ENCODE measurements around the gene PDZD4. TPM values are rescaled to one million over a fixed set of nuclear protein-coding genes. Genes with fewer than 3 reads are reported as not detected.

PDZD4 gene
- 1 to 10 TPM in 1 of 2 experiments, under 1 TPM in 1; 0.83 to 1.0 TPM for total RNA-seq

GRCh38 chrX:153829799-153830639 lies at the start of gene PDZD4:
Gene PDZD4, minus strand, starts transcription at chrX:153830544. Its CDS starts 246 bp downstream, at chrX:153830298.
- Mint-ChIP-seq H3K36me3 (ENCODE audit: low read depth) (no peaks in the 10 kb centered on the region), H3K4me3 (peak within 1 kb of the TSS; percentile 41), H3K27ac (no peak within 1 kb of the TSS), H3K9me3 (no peaks in the 10 kb centered on the region), H3K27me3 (ENCODE audit: low read depth) (no peaks in the 10 kb centered on the region), H3K4me1 (ENCODE audit: low read depth) (peaks cover 6% of the 10 kb centered on the region)
- no peak for DNase-seq
- CTCF ChIA-PET, result no interaction called here
- intact Hi-C loops (cut with micrococcal nuclease), result no loop called here

GRCh38 chrX:153879741-153880439 lies 49.5 kb upstream of the PDZD4 start:
- Mint-ChIP-seq H3K27me3 (ENCODE audit: low read depth) (peaks cover 8% of the 10 kb centered on the region), H3K27ac (no peak overlapping the region), H3K4me3 (no peak overlapping the region), H3K4me1 (ENCODE audit: low read depth) (peaks cover 20% of the 10 kb centered on the region), H3K9me3 (no peaks in the 10 kb centered on the region), H3K36me3 (ENCODE audit: low read depth) (no peaks in the 10 kb centered on the region)
- intact Hi-C loops (cut with micrococcal nuclease), result loop anchor here (5.0 kb wide), 1 partner anchor 58 kb away; no protein-coding TSS in a partner anchor
- no peak for DNase-seq
- CTCF ChIA-PET, result no interaction called here

- Mint-ChIP-seq H3K4me1 (ENCODE audit: low read depth) (peaks cover 18% of the 10 kb centered on the region), H3K27ac (no peak overlapping the region), H3K9me3 (no peaks in the 10 kb centered on the region), H3K27me3 (ENCODE audit: low read depth) (peaks cover 5% of the 10 kb centered on the region), H3K4me3 (peak overlapping the region; percentile 34), H3K36me3 (ENCODE audit: low read depth) (no peaks in the 10 kb centered on the region)
- CTCF ChIA-PET, result no interaction called here
- intact Hi-C loops (cut with micrococcal nuclease), result loop anchor here (5.0 kb wide), 1 partner anchor 57 kb away; no protein-coding TSS in a partner anchor
- peak; percentile 32 for DNase-seq
Observed at GRCh38 chrX:153878969-153879653, 48.8 kb upstream of the PDZD4 start.

GRCh38 chrX:153878345-153878744 lies 48.0 kb upstream of the PDZD4 start:
- H3K27ac Mint-ChIP-seq, result no peak overlapping the region
- CTCF ChIA-PET, result no interaction called here
- intact Hi-C loops (cut with micrococcal nuclease), result loop anchor here (5.0 kb wide), 1 partner anchor 56 kb away; no protein-coding TSS in a partner anchor
- H3K36me3 Mint-ChIP-seq (ENCODE audit: low read depth), result no peaks in the 10 kb centered on the region
- no peak for DNase-seq
- no peaks in the 10 kb centered on the region for H3K9me3 Mint-ChIP-seq
- H3K4me1 Mint-ChIP-seq (ENCODE audit: low read depth), result peaks cover 18% of the 10 kb centered on the region
- peaks cover 5% of the 10 kb centered on the region for H3K27me3 Mint-ChIP-seq (ENCODE audit: low read depth)
- no peak overlapping the region for H3K4me3 Mint-ChIP-seq

- Mint-ChIP-seq H3K4me3 (no peak overlapping the region), H3K9me3 (no peaks in the 10 kb centered on the region), H3K36me3 (ENCODE audit: low read depth) (no peaks in the 10 kb centered on the region), H3K4me1 (ENCODE audit: low read depth) (peaks cover 18% of the 10 kb centered on the region), H3K27ac (no peak overlapping the region), H3K27me3 (ENCODE audit: low read depth) (peaks cover 5% of the 10 kb centered on the region)
- intact Hi-C loops (cut with micrococcal nuclease), result loop anchor here (5.0 kb wide), 1 partner anchor 55 kb away; no protein-coding TSS in a partner anchor
- no peak for DNase-seq
- CTCF ChIA-PET, result no interaction called here
Observed at GRCh38 chrX:153877571-153878261, 47.4 kb upstream of the PDZD4 start.

GRCh38 chrX:153876112-153876491 lies 45.8 kb upstream of the PDZD4 start:
- Mint-ChIP-seq H3K27ac (no peak overlapping the region), H3K4me3 (no peak overlapping the region), H3K36me3 (ENCODE audit: low read depth) (no peaks in the 10 kb centered on the region), H3K27me3 (ENCODE audit: low read depth) (peaks cover 5% of the 10 kb centered on the region), H3K9me3 (no peaks in the 10 kb centered on the region), H3K4me1 (ENCODE audit: low read depth) (peaks cover 18% of the 10 kb centered on the region)
- no peak for DNase-seq
- CTCF ChIA-PET, result no interaction called here
- intact Hi-C loops (cut with micrococcal nuclease), result loop anchor here (5.0 kb wide), 1 partner anchor 54 kb away; no protein-coding TSS in a partner anchor

GRCh38 chrX:153875391-153876111 lies 45.2 kb upstream of the PDZD4 start:
- intact Hi-C loops (cut with micrococcal nuclease), result loop anchor here (5.0 kb wide), 1 partner anchor 53 kb away; no protein-coding TSS in a partner anchor
- H3K9me3 Mint-ChIP-seq, result no peaks in the 10 kb centered on the region
- H3K27me3 Mint-ChIP-seq (ENCODE audit: low read depth), result peaks cover 5% of the 10 kb centered on the region
- H3K27ac Mint-ChIP-seq, result no peak overlapping the region
- H3K4me3 Mint-ChIP-seq, result no peak overlapping the region
- peak; percentile 72 for DNase-seq
- CTCF ChIA-PET, result no interaction called here
- peaks cover 18% of the 10 kb centered on the region for H3K4me1 Mint-ChIP-seq (ENCODE audit: low read depth)
- H3K36me3 Mint-ChIP-seq (ENCODE audit: low read depth), result no peaks in the 10 kb centered on the region

- Mint-ChIP-seq H3K36me3 (ENCODE audit: low read depth) (no peaks in the 10 kb centered on the region), H3K9me3 (no peaks in the 10 kb centered on the region), H3K4me3 (no peak overlapping the region), H3K27ac (no peak overlapping the region), H3K27me3 (ENCODE audit: low read depth) (peaks cover 5% of the 10 kb centered on the region), H3K4me1 (ENCODE audit: low read depth) (peaks cover 18% of the 10 kb centered on the region)
- CTCF ChIA-PET, result no interaction called here
- intact Hi-C loops (cut with micrococcal nuclease), result loop anchor here (5.0 kb wide), 1 partner anchor 52 kb away; no protein-coding TSS in a partner anchor
- DNase-seq, result no peak
Observed at GRCh38 chrX:153874366-153875125, 44.2 kb upstream of the PDZD4 start.

GRCh38 chrX:153874085-153874365 lies 43.7 kb upstream of the PDZD4 start:
- peaks cover 14% of the 10 kb centered on the region for H3K4me1 Mint-ChIP-seq (ENCODE audit: low read depth)
- H3K4me3 Mint-ChIP-seq, result no peak overlapping the region
- intact Hi-C loops (cut with micrococcal nuclease), result no loop called here
- no peak overlapping the region for H3K27ac Mint-ChIP-seq
- CTCF ChIA-PET, result no interaction called here
- no peaks in the 10 kb centered on the region for H3K9me3 Mint-ChIP-seq
- no peak for DNase-seq
- H3K27me3 Mint-ChIP-seq (ENCODE audit: low read depth), result peaks cover 5% of the 10 kb centered on the region
- H3K36me3 Mint-ChIP-seq (ENCODE audit: low read depth), result no peaks in the 10 kb centered on the region

GRCh38 chrX:153873282-153874084 lies 43.1 kb upstream of the PDZD4 start:
- H3K27ac Mint-ChIP-seq, result no peak overlapping the region
- peaks cover 5% of the 10 kb centered on the region for H3K27me3 Mint-ChIP-seq (ENCODE audit: low read depth)
- no peaks in the 10 kb centered on the region for H3K9me3 Mint-ChIP-seq
- CTCF ChIA-PET, result no interaction called here
- no peaks in the 10 kb centered on the region for H3K36me3 Mint-ChIP-seq (ENCODE audit: low read depth)
- peaks cover 10% of the 10 kb centered on the region for H3K4me1 Mint-ChIP-seq (ENCODE audit: low read depth)
- intact Hi-C loops (cut with micrococcal nuclease), result no loop called here
- H3K4me3 Mint-ChIP-seq, result no peak overlapping the region
- no peak for DNase-seq
